ENCODE measurements around the gene SDR9C7.

Gene SDR9C7

DNA sequence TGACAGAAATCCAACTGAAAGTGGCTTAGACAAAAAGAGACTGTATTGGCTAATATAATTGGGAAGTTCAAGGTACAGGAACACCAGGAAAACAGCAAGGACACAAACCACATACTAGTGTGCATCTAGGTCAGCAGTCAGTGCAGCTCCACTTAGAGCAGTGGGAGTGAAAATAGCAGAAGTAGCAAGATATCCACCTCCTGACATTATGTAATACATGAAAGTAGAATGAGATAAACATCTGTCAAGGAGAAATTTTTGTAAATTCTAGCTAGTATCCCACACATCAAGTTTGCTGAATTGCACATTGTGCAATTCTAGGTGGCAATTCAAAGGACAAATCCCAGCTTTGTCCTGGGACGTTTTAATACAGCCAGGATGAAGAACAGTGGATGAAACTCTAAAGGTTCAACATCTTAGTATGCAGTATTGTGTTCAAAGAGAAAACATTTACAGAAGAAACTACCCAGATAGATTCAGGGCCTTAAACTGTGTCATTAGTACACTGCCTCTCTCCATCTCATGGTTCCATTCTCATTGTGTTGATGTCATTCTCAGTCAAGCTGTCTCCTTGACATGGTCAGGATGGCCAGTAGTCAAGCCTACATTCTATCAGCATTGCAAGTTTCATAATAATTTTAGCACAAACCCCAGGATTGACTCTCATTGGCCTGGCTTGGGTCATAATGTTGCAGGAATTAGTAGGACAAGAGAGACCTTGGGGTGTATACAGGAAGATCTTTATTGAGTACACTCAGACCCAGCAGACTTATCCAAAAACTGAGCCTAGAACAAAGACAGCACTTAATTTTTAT is 56.8 kb downstream of the SDR9C7 start:
- DNase-seq (ENCODE audit: low spot score): no peak

DNA sequence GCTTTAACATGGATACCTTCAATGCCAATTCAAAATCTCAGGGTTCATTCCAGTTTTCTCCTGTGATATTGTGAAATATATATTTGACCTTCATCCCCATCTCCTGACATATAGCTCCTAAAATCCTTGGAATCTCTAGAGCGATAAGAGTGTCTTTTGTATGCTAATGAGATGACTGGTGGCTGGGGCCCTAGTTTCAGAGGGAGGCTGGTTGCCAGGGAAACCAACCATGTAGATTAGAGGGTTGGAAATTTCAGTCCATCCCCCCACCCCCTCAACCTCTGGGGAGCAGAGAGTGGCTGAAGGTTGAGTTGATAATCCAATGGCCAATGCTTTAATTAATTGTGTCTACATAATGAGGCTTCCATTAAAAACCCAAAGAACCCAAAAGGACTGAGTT is 59.4 kb downstream of the SDR9C7 start:
- DNase-seq (ENCODE audit: low spot score): no peak

DNA sequence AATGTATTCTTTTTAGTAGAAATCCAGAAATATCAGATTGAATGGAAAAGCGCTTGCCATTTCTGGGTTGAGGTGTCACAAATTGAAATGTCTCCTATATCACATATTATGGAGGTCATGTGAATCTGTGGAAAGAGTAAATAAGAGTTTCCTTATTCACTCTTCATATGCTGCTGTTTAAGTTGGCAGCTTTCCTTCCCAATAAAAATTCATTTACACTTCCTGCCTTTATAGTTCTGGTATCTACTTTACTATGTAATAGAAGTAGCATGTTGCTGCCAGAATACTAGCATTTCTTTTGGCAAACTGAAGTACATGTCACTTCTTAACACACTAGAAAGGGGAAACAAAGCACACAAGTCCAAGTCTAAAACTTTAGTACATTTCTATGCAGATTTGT is 60.8 kb downstream of the SDR9C7 start:
- DNase-seq (ENCODE audit: low spot score): no peak

Measured in pons (tissue), 1 donor.